Measurements from ENCODE around the gene ID2.

Gene ID2

GRCh38 chr2:8732601-8733000, 50.7 kb downstream of the ID2 start:
- DNase-seq (ENCODE audit: low read depth), result no peak

Data from fibroblast of gingiva (primary cell).